Liver (tissue), 9 donors: ENCODE results near the gene TACC2. TPM values are rescaled to one million over a fixed set of nuclear protein-coding genes. Genes with fewer than 3 reads are reported as not detected.

Experiments used
- DNase-seq: peaks from one replicate; pipeline ENCODE4 v3.0.0-alpha.2; 2017; ENCODE audit warnings: low spot score
- H3K27ac ChIP-seq, 2 donors: one replicate each; pipeline ENCODE4 v1.7.0; 2013; ENCODE audit warnings: inconsistent platforms in 2 of 2, low read length in 2 of 2, control low read depth in 1 of 2, low read depth in 1 of 2, mild to moderate bottlenecking in 1 of 2
- H3K27me3 ChIP-seq, 4 donors: one replicate each; pipeline versions ENCODE4 v1.6.1 to v1.7.0; 2013; ENCODE audit warnings: low read length in 3 of 4, inconsistent platforms in 1 of 4, mild to moderate bottlenecking in 1 of 4, moderate library complexity in 1 of 4; ENCODE audit not compliant: control insufficient read depth in 4 of 4, insufficient read depth in 4 of 4
- H3K36me3 ChIP-seq, 4 donors: one replicate each; pipeline versions ENCODE4 v1.6.1 to v1.7.0; 2013; ENCODE audit warnings: low read length in 3 of 4, mild to moderate bottlenecking in 3 of 4, low read depth in 1 of 4, moderate library complexity in 1 of 4; ENCODE audit not compliant: control insufficient read depth in 4 of 4, insufficient read depth in 3 of 4
- H3K4me1 ChIP-seq, 4 donors: one replicate each; pipeline versions ENCODE4 v1.6.1 to v1.7.0; 2013; ENCODE audit warnings: low read length in 3 of 4, mild to moderate bottlenecking in 3 of 4, moderate library complexity in 1 of 4; ENCODE audit not compliant: control insufficient read depth in 4 of 4, insufficient read depth in 4 of 4
- H3K4me3 ChIP-seq, 3 donors: one replicate each; pipeline versions ENCODE4 v1.6.1 to v1.7.0; 2013; ENCODE audit warnings: low read length in 3 of 3, control low read depth in 1 of 3, low read depth in 1 of 3, mild to moderate bottlenecking in 1 of 3
- H3K9ac ChIP-seq, 2 donors: one replicate each; pipeline ENCODE4 v1.7.0; 2013; ENCODE audit warnings: low read length in 2 of 2, mild to moderate bottlenecking in 2 of 2, moderate library complexity in 2 of 2, control low read depth in 1 of 2, low read depth in 1 of 2
- H3K9me3 ChIP-seq, 4 donors: one replicate each; pipeline versions ENCODE4 v1.6.1 to v1.7.0; 2013; ENCODE audit warnings: low read length in 3 of 4; ENCODE audit not compliant: control insufficient read depth in 4 of 4
- EGR1 ChIP-seq, 2 donors: IDR thresholded peaks; 2 replicates each; pipeline ENCODE4 v1.6.1; 2016 to 2018; ENCODE audit warnings: antibody characterized with exemption in 2 of 2, low read depth in 2 of 2
- FOXA2 ChIP-seq: IDR thresholded peaks from 2 replicates; pipeline ENCODE4 v1.6.1; 2016; ENCODE audit warnings: antibody characterized with exemption
- GABPA ChIP-seq, 2 donors: IDR thresholded peaks in 1 of 2; conservative IDR thresholded peaks in 1 of 2; 2 replicates each; pipeline ENCODE4 v1.6.1; 2016; ENCODE audit warnings: antibody characterized with exemption in 2 of 2, mild to moderate bottlenecking in 1 of 2, moderate library complexity in 1 of 2
- HNF4A ChIP-seq, 2 donors: conservative IDR thresholded peaks; 2 replicates each; pipeline ENCODE4 v1.6.1; 2016; ENCODE audit warnings: antibody characterized with exemption in 2 of 2, mild to moderate bottlenecking in 2 of 2
- HNF4G ChIP-seq: IDR thresholded peaks from 2 replicates; pipeline ENCODE4 v1.6.1; 2016; ENCODE audit warnings: antibody characterized with exemption
- JUND ChIP-seq, 2 donors: IDR thresholded peaks; 2 replicates each; pipeline ENCODE4 v1.6.1; 2016; ENCODE audit warnings: antibody characterized with exemption in 2 of 2
- NR2F2 ChIP-seq: IDR thresholded peaks from 2 replicates; pipeline ENCODE4 v1.6.1; 2016; ENCODE audit warnings: antibody characterized with exemption
- RAD21 ChIP-seq, 2 donors: IDR thresholded peaks; 2 replicates each; pipeline ENCODE4 v1.6.1; 2016; ENCODE audit warnings: antibody characterized with exemption in 2 of 2, mild to moderate bottlenecking in 2 of 2
- RXRA ChIP-seq, 2 donors: IDR thresholded peaks; 2 replicates each; pipeline ENCODE4 v1.6.1; 2017 to 2018; ENCODE audit warnings: antibody characterized with exemption in 2 of 2, mild to moderate bottlenecking in 1 of 2
- SP1 ChIP-seq: IDR thresholded peaks from 2 replicates; pipeline ENCODE4 v1.6.1; 2018; ENCODE audit warnings: antibody characterized with exemption, mild to moderate bottlenecking
- TAF1 ChIP-seq: conservative IDR thresholded peaks from 2 replicates; pipeline ENCODE4 v1.6.1; 2016; ENCODE audit warnings: antibody characterized with exemption, mild to moderate bottlenecking
- WGBS: extraction: QIAGEN DNeasy Blood & Tissue Kit; methylation state at CpG from one replicate; pipeline ENCODE4 v1.1.7; 2013; 5-methylcytosine and 5-hydroxymethylcytosine counted together
- polyA plus RNA-seq, 2 donors: library from polyadenylated mRNA; stranded (reverse) in 1 of 2; unstranded in 1 of 2; fragments of 200-250 nt in 1 of 2; fragments of >200 nt in 1 of 2; fragmentation: Nextera tagmentation in 1 of 2; extraction: Ambion mirVana in 1 of 2; gene quantifications; one replicate each; pipeline versions ENCODE4 v1.2.1 to v1.2.3, GENCODE V29; 2013 to 2015
- total RNA-seq, 2 donors: library from RNA; depleted of rRNA; stranded (reverse); fragments of >200 nt; gene quantifications; one replicate each; pipeline ENCODE4 v1.2.3, GENCODE V29; 2014
- TF ChIP-seq, protein P1 (sequence below): IDR thresholded peaks from 2 replicates; pipeline ENCODE4 v1.6.1; 2016; ENCODE audit warnings: antibody characterized with exemption, mild to moderate bottlenecking
- TF ChIP-seq, protein P2 (sequence below): IDR thresholded peaks from 2 replicates; pipeline ENCODE4 v1.6.1; 2016; ENCODE audit warnings: antibody characterized with exemption
- TF ChIP-seq, protein P3 (sequence below): IDR thresholded peaks from 2 replicates; pipeline ENCODE4 v1.6.1; 2016; ENCODE audit warnings: antibody characterized with exemption
- TF ChIP-seq, protein P4 (sequence below): fragments of 150-350 bp; IDR thresholded peaks from 2 replicates; pipeline ENCODE4 v1.5.1; 2017; ENCODE audit warnings: improper control_type of control experiment, low read depth, low read length; ENCODE audit not compliant: missing input control
- donor health status: healthy.
- donor health status: healthy.
- donor health status: healthy.
- donor health status: healthy.
- donor health status: healthy.

Gene TACC2
- total and polyA plus RNA-seq, 4 donors: 1.5 to 9.1 (median 7.8) TPM

DNA sequence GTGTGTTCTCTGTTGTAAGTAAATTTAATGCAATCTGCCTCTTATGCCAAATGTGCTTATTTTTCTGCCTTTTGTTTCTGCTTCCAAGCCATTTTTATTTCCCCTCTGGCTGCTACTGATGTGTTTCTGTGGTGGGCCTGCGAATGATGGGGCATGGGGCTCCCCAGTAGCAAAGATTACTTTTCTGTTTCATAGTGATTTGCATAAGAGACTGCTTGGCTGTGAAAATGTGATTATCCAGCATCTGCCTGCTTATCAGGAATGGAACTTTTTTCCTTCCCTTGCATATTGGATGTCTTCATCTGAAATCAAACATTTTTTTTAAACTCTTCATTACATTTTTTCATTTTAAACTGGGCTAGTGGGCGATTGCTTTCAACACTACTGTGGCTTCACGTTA lies 224.4 kb downstream of the TACC2 start:
- Histone ChIP-seq H3K4me1 (no peaks in the 10 kb centered on the region), H3K4me3 (no peak overlapping the region), H3K36me3 (peaks cover 0 to 28% (median 10%) of the 10 kb centered on the region in 4 donors), H3K27ac (no peak overlapping the region), H3K27me3 (no peaks in the 10 kb centered on the region), H3K9me3 (no peaks in the 10 kb centered on the region), H3K9ac (no peak overlapping the region)
- no peak for DNase-seq
- TF ChIP-seq, protein P1, sequence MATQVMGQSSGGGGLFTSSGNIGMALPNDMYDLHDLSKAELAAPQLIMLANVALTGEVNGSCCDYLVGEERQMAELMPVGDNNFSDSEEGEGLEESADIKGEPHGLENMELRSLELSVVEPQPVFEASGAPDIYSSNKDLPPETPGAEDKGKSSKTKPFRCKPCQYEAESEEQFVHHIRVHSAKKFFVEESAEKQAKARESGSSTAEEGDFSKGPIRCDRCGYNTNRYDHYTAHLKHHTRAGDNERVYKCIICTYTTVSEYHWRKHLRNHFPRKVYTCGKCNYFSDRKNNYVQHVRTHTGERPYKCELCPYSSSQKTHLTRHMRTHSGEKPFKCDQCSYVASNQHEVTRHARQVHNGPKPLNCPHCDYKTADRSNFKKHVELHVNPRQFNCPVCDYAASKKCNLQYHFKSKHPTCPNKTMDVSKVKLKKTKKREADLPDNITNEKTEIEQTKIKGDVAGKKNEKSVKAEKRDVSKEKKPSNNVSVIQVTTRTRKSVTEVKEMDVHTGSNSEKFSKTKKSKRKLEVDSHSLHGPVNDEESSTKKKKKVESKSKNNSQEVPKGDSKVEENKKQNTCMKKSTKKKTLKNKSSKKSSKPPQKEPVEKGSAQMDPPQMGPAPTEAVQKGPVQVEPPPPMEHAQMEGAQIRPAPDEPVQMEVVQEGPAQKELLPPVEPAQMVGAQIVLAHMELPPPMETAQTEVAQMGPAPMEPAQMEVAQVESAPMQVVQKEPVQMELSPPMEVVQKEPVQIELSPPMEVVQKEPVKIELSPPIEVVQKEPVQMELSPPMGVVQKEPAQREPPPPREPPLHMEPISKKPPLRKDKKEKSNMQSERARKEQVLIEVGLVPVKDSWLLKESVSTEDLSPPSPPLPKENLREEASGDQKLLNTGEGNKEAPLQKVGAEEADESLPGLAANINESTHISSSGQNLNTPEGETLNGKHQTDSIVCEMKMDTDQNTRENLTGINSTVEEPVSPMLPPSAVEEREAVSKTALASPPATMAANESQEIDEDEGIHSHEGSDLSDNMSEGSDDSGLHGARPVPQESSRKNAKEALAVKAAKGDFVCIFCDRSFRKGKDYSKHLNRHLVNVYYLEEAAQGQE: no peak
- no peak for TF ChIP-seq FOXA2
- TF ChIP-seq, protein P2, sequence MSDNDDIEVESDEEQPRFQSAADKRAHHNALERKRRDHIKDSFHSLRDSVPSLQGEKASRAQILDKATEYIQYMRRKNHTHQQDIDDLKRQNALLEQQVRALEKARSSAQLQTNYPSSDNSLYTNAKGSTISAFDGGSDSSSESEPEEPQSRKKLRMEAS: no peak
- TF ChIP-seq RAD21 (IDR thresholded peaks at IDR 0.05): no peak
- TF ChIP-seq HNF4A (conservative IDR thresholded peaks at IDR 0.05): no peak
- TF ChIP-seq, protein P3, sequence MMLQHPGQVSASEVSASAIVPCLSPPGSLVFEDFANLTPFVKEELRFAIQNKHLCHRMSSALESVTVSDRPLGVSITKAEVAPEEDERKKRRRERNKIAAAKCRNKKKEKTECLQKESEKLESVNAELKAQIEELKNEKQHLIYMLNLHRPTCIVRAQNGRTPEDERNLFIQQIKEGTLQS: no peak
- no peak for TF ChIP-seq SP1
- no peak for TF ChIP-seq HNF4G
- TF ChIP-seq GABPA (IDR thresholded peaks at IDR 0.05 in 1 of 2, conservative IDR thresholded peaks at IDR 0.05 in 1 of 2): no peak
- no peak for TF ChIP-seq EGR1 (IDR thresholded peaks at IDR 0.05; ENCODE audit: low read depth in 2 of 2)
- TF ChIP-seq NR2F2: no peak
- TF ChIP-seq, protein P4, sequence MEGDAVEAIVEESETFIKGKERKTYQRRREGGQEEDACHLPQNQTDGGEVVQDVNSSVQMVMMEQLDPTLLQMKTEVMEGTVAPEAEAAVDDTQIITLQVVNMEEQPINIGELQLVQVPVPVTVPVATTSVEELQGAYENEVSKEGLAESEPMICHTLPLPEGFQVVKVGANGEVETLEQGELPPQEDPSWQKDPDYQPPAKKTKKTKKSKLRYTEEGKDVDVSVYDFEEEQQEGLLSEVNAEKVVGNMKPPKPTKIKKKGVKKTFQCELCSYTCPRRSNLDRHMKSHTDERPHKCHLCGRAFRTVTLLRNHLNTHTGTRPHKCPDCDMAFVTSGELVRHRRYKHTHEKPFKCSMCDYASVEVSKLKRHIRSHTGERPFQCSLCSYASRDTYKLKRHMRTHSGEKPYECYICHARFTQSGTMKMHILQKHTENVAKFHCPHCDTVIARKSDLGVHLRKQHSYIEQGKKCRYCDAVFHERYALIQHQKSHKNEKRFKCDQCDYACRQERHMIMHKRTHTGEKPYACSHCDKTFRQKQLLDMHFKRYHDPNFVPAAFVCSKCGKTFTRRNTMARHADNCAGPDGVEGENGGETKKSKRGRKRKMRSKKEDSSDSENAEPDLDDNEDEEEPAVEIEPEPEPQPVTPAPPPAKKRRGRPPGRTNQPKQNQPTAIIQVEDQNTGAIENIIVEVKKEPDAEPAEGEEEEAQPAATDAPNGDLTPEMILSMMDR: no peak
- TF ChIP-seq TAF1: no peak
- no peak for TF ChIP-seq RXRA (IDR thresholded peaks at IDR 0.05)
- no peak for TF ChIP-seq JUND (IDR thresholded peaks at IDR 0.05)
- 90% methylated on average over 3 of the region's 3 CpGs for WGBS

DNA sequence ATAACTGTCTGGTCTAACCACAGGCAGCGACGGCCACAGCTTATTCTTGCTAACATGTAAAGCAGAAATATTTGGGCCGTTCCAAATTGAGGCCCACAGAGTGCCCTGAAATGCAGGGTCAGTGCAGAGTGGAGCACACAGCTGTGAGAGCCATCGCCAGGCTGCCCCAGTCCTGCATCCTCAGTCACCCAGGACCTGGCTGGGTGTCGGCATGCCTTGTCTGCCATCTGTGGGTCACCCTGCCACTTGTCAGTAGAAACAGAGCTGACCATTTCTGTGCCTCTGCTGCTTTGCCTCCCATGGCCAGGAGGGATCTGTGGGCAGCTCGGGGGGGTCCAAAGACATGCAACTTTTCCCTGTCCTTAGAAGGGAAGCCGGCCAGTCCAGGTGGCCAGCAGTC lies 224.8 kb downstream of the TACC2 start:
- Histone ChIP-seq H3K27ac (no peak overlapping the region), H3K9me3 (no peaks in the 10 kb centered on the region), H3K9ac (no peak overlapping the region), H3K4me1 (no peaks in the 10 kb centered on the region), H3K27me3 (no peaks in the 10 kb centered on the region), H3K4me3 (no peak overlapping the region), H3K36me3 (peaks cover 0 to 30% (median 10%) of the 10 kb centered on the region in 4 donors)
- WGBS: 91% methylated on average over 7 of the region's 7 CpGs
- DNase-seq: no peak
- TF ChIP-seq, protein P2: no peak
- TF ChIP-seq GABPA (IDR thresholded peaks at IDR 0.05 in 1 of 2, conservative IDR thresholded peaks at IDR 0.05 in 1 of 2) (no peak), RAD21 (IDR thresholded peaks at IDR 0.05) (peak in 1 of 2 donors; percentile 16), JUND (IDR thresholded peaks at IDR 0.05) (no peak)
- TF ChIP-seq, protein P3: no peak
